CD8-positive, alpha-beta memory T cell (primary cell): ENCODE measurements around the gene XAB2. TPM values are rescaled to one million over a fixed set of nuclear protein-coding genes. Genes with fewer than 3 reads are reported as not detected.
A peak's percentile ranks its signal among the peaks of the same experiment; 100 is the strongest.

ENCODE experiments used
- CTCF ChIA-PET: fragments of 350-600 bp; sonication (Branson Sonifier 250); formaldehyde crosslinking; loops from one replicate; lab custom pipeline; 2021; ENCODE audit warnings: antibody characterized with exemption; lab: Charles Lee
- POLR2A ChIA-PET: fragments of 350-600 bp; sonication (Branson Sonifier 250); formaldehyde crosslinking; loops from one replicate; lab custom pipeline; 2021; ENCODE audit warnings: antibody characterized with exemption; lab: Charles Lee
- DNase-seq, 5 donors: peaks; one replicate each; pipeline versions ENCODE4 v3.0.0 to v3.0.0-alpha.2; 2020 to 2022; ENCODE audit warnings: mixed read lengths in 1 of 5
- H3K27ac ChIP-seq: one replicate; pipeline ENCODE4 v1.7.0; 2013; ENCODE audit warnings: low read depth, mild to moderate bottlenecking, low read length, moderate library complexity
- H3K27me3 ChIP-seq: 2 replicates; pipeline ENCODE4 v1.7.0; 2013; ENCODE audit warnings: low read length, mild to moderate bottlenecking; ENCODE audit not compliant: insufficient read depth, poor library complexity, severe bottlenecking
- H3K36me3 ChIP-seq: 2 replicates; pipeline ENCODE4 v1.7.0; 2013; ENCODE audit warnings: mild to moderate bottlenecking, low read length, moderate library complexity; ENCODE audit not compliant: insufficient read depth
- H3K4me1 ChIP-seq: 2 replicates; pipeline ENCODE4 v1.7.0; 2013; ENCODE audit warnings: mild to moderate bottlenecking, low read length, moderate library complexity; ENCODE audit not compliant: insufficient read depth
- H3K4me3 ChIP-seq: 2 replicates; pipeline ENCODE4 v1.7.0; 2013; ENCODE audit warnings: mild to moderate bottlenecking, low read length
- H3K9me3 ChIP-seq: 2 replicates; pipeline ENCODE4 v1.7.0; 2013; ENCODE audit warnings: mild to moderate bottlenecking, low read length
- H3K27ac Mint-ChIP-seq, 8 donors: one replicate each; pipeline ENCODE4 v1.8.0; 2020 to 2021; ENCODE audit warnings: mixed read lengths in 8 of 8, mild to moderate bottlenecking in 6 of 8, inconsistent platforms in 3 of 8, moderate library complexity in 3 of 8
- H3K27me3 Mint-ChIP-seq, 2 donors: one replicate each; pipeline ENCODE4 v1.8.0; 2020 to 2021; ENCODE audit warnings: mixed read lengths in 2 of 2, mild to moderate bottlenecking in 1 of 2, moderate library complexity in 1 of 2
- H3K36me3 Mint-ChIP-seq, 3 donors: one replicate each; pipeline ENCODE4 v1.8.0; 2020 to 2021; ENCODE audit warnings: mixed read lengths in 3 of 3, inconsistent platforms in 1 of 3, mild to moderate bottlenecking in 1 of 3
- H3K4me1 Mint-ChIP-seq, 3 donors: one replicate each; pipeline ENCODE4 v1.8.0; 2020 to 2021; ENCODE audit warnings: mixed read lengths in 3 of 3, inconsistent platforms in 1 of 3, mild to moderate bottlenecking in 1 of 3
- H3K4me3 Mint-ChIP-seq, 7 donors: one replicate each; pipeline ENCODE4 v1.8.0; 2020 to 2021; ENCODE audit warnings: mixed read lengths in 7 of 7, mild to moderate bottlenecking in 6 of 7, moderate library complexity in 4 of 7, inconsistent platforms in 2 of 7
- H3K9me3 Mint-ChIP-seq, 5 donors: one replicate each; pipeline ENCODE4 v1.8.0; 2020 to 2022; ENCODE audit warnings: mixed read lengths in 5 of 5, mild to moderate bottlenecking in 3 of 5, moderate library complexity in 2 of 5, inconsistent platforms in 1 of 5
- polyA plus RNA-seq: library from polyadenylated mRNA; unstranded; fragments of 300-500 nt; fragmentation: Illumina TruSeq; gene quantifications from one replicate; pipeline ENCODE4 v1.2.3, GENCODE V29; 2021
- total RNA-seq, 2 experiments: library from RNA; stranded (reverse); gene quantifications; one replicate each; pipeline ENCODE4 v1.2.3, GENCODE V29; 2021

The XAB2 gene
- total and polyA plus RNA-seq, 3 experiments from 2014 or later, result 8.8 to 47.6 (median 46.0) TPM

DNA sequence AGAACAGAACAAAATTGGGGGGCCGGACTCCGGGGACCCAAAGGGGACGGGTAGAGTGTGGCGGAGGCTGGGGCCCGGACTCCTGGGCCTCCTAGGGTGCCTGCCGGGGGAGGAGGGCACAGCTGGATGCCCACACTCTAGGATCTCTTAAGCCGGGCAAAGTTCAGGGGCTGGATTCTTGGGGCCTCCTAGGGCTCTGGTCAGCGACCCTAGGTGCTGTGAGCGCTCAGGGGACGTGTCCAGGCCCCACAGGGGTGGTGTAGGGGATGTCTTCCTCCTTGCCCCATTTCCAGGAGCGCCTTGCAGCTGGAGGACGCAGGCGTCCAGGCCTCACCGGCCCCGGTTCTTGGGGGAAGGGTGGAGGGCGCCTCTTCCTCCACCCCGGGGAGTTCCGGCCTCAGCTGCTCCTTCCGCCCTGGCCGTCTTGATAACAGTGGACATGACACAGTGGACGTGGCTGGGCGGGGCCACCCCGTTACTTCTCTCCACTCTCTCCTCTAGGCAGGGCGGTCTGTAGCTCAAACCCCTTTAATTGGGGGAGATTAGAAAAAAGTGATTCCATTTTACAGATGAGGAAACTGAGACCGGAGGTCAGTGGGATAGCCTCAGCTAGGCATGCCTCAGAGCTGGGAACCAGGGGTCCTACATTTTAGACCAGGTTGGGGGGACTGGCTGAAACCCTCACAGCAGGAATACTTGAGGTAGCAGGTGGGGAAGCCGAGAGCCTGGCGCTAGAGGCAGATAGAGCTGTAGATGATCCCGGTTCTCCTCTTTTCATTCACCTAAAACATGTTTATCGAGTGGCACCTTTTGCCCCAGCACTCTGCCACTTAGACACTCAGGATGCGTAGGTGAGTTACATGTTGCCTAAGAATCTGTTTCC lies 8.3 kb upstream of the XAB2 start:
- Mint-ChIP-seq H3K36me3 (peaks cover 0 to 27% (median 7%) of the 10 kb centered on the region in 3 donors), H3K27ac (peak overlapping the region; percentile 88 to 96 (median 90)), H3K4me1 (peaks cover 27 to 48% (median 31%) of the 10 kb centered on the region in 3 donors), H3K27me3 (no peaks in the 10 kb centered on the region), H3K4me3 (peak overlapping the region; percentile 77 to 95 (median 85)), H3K9me3 (no peaks in the 10 kb centered on the region)
- Histone ChIP-seq H3K27ac (peak overlapping the region; percentile 88), H3K27me3 (no peaks in the 10 kb centered on the region), H3K9me3 (no peaks in the 10 kb centered on the region), H3K4me1 (peaks cover 30% of the 10 kb centered on the region), H3K36me3 (no peaks in the 10 kb centered on the region), H3K4me3 (peak overlapping the region; percentile 79)
- ChIA-PET CTCF (interaction anchor here (0.6 to 1.6 kb wide), 5 partner anchors 15 to 232 kb away, joined by 3 to 7 read pairs (median 3); partner anchors contain the start of gene TRAPPC5), POLR2A (interaction anchor here (0.7 to 1.7 kb wide), 3 partner anchors 8 to 1529 kb away, joined by 4 to 5 read pairs (median 4); partner anchors contain the start of genes PET100, TRAPPC5 and XAB2)
- DNase-seq, result peak in 1 of 5 donors; percentile 21

DNA sequence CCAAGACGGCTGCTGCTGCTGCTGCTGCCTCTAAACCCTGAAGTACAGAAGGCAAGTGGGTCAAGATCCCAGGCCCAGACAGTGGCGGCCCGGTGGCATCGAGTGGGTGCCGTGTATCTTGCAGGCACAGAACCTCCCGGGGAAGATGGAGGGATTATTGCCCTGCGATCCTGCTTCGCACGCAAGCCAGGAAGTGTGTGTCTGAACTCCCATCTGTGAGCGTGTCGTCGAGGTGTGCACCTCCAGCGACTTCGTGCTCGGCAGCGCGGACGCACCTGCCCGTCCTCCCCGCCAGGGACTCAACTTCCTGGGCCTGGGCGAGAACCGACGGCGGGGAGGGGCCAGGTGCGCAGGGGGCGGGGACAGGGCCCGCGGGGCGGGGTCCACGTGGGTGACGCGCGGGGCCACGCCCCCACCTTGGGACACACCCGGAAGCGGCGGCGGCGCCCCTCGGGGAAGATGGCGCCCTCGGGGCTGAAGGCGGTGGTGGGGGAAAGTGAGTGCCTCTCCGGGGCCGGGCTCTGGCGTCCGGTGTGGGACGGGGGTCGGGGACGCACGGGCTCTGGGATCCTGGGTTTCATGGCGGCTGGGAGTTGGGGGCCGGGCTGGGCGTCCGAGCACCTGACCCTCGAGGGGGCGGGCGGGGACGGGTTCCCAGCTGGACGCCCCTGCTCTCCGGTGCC lies 7.5 kb upstream of the XAB2 start, which contains the start of gene STXBP2:
TSS of gene STXBP2 (plus strand) at position 420 of the 683 bp plus-strand sequence. CDS start at position 460, 40 bp downstream.
- Mint-ChIP-seq H3K36me3 (peaks cover 0 to 26% (median 7%) of the 10 kb centered on the region in 3 donors), H3K4me3 (peak within 1 kb of the TSS; percentile 77 to 95 (median 85)), H3K4me1 (peaks cover 27 to 49% (median 31%) of the 10 kb centered on the region in 3 donors), H3K27me3 (no peaks in the 10 kb centered on the region), H3K9me3 (no peaks in the 10 kb centered on the region), H3K27ac (peak within 1 kb of the TSS; percentile 88 to 96 (median 91))
- ChIA-PET CTCF (interaction anchor here (1.3 to 1.6 kb wide), 2 partner anchors 44 to 69 kb away, joined by 6 to 7 read pairs; partner anchors contain the start of gene TRAPPC5), POLR2A (interaction anchor here (1.7 kb wide), 2 partner anchors 7 to 44 kb away, joined by 4 to 5 read pairs; partner anchors contain the start of genes PET100, TRAPPC5 and XAB2)
- H3K27ac ChIP-seq, result peak within 1 kb of the TSS; percentile 88
- peak within 1 kb of the TSS; percentile 79 for H3K4me3 ChIP-seq
- no peaks in the 10 kb centered on the region for H3K9me3 ChIP-seq
- H3K27me3 ChIP-seq, result no peaks in the 10 kb centered on the region
- peaks cover 30% of the 10 kb centered on the region for H3K4me1 ChIP-seq
- DNase-seq, result peak; percentile 89 to 95 (median 91)
- no peaks in the 10 kb centered on the region for H3K36me3 ChIP-seq

DNA sequence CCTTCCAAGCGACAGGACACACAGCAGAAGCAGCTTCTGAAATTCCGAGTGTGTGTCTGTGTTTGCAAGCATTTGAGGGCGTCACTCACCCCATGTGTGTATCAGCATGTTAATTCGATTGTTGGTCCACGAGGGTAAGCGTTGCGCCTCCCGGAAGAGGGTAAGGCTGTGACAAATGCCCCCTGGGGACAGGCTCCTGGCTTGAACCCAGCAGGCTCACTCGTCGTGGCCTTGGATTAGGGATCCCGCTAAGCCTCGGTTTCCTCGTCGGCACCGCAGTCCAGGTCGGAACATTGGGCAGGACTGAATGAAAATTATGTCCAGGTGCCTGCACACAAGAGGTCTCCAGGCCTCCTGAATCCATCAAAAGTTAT lies 7.0 kb upstream of the XAB2 start:
- no peaks in the 10 kb centered on the region for H3K9me3 Mint-ChIP-seq
- no peaks in the 10 kb centered on the region for H3K36me3 ChIP-seq
- CTCF ChIA-PET, result interaction anchor here (1.2 kb wide), 1 partner anchor 44 kb away, joined by 5 read pairs; the partner anchor contains the start of gene TRAPPC5
- no peak for DNase-seq
- H3K27ac Mint-ChIP-seq, result peak overlapping the region; percentile 88 to 96 (median 91)
- peaks cover 0 to 30% (median 7%) of the 10 kb centered on the region in 3 donors for H3K36me3 Mint-ChIP-seq
- peak overlapping the region; percentile 42 for H3K4me3 ChIP-seq
- peaks cover 27 to 53% (median 31%) of the 10 kb centered on the region in 3 donors for H3K4me1 Mint-ChIP-seq
- H3K9me3 ChIP-seq, result no peaks in the 10 kb centered on the region
- H3K27ac ChIP-seq, result peak overlapping the region; percentile 88
- POLR2A ChIA-PET, result no interaction called here
- no peaks in the 10 kb centered on the region for H3K27me3 ChIP-seq
- peak overlapping the region; percentile 77 to 95 (median 85) for H3K4me3 Mint-ChIP-seq
- peaks cover 30% of the 10 kb centered on the region for H3K4me1 ChIP-seq
- no peaks in the 10 kb centered on the region for H3K27me3 Mint-ChIP-seq

DNA sequence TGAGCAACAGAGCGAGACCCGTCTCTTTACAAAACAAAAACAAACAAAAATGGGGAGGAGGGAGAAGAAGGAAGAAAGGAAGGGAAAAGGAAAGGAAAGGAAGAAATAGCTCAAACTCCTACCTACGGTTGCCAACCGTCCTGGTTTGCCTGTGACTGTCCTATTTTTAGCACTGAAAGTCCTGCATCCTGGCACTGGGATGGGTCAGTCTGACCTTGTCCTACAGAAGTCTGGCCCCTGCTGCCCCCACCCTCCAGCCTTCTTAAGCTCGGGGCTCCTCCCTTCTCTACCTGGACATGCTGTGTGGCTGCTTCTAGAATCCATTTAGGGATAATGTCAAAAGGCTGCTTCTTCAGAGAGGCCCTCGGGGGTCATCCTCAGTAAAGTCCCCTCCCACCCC lies 6.3 kb upstream of the XAB2 start:
- peak overlapping the region in 6 of 7 donors; percentile 60 to 89 (median 81) for H3K4me3 Mint-ChIP-seq
- H3K27ac ChIP-seq, result no peak overlapping the region
- no peaks in the 10 kb centered on the region for H3K27me3 Mint-ChIP-seq
- no peak for DNase-seq
- peaks cover 32% of the 10 kb centered on the region for H3K4me1 ChIP-seq
- no peak overlapping the region for H3K4me3 ChIP-seq
- peak overlapping the region in 7 of 8 donors; percentile 62 to 95 (median 80) for H3K27ac Mint-ChIP-seq
- CTCF ChIA-PET, result interaction anchor here (1.2 kb wide), 1 partner anchor 45 kb away, joined by 5 read pairs; the partner anchor contains the start of gene TRAPPC5
- H3K36me3 Mint-ChIP-seq, result peaks cover 0 to 27% (median 7%) of the 10 kb centered on the region in 3 donors
- H3K4me1 Mint-ChIP-seq, result peaks cover 30 to 58% (median 35%) of the 10 kb centered on the region in 3 donors
- no peaks in the 10 kb centered on the region for H3K9me3 Mint-ChIP-seq
- POLR2A ChIA-PET, result interaction anchor here (0.6 kb wide), 1 partner anchor 35 kb away, joined by 3 read pairs; no protein-coding TSS in a partner anchor
- no peaks in the 10 kb centered on the region for H3K27me3 ChIP-seq
- H3K9me3 ChIP-seq, result no peaks in the 10 kb centered on the region
- no peaks in the 10 kb centered on the region for H3K36me3 ChIP-seq

DNA sequence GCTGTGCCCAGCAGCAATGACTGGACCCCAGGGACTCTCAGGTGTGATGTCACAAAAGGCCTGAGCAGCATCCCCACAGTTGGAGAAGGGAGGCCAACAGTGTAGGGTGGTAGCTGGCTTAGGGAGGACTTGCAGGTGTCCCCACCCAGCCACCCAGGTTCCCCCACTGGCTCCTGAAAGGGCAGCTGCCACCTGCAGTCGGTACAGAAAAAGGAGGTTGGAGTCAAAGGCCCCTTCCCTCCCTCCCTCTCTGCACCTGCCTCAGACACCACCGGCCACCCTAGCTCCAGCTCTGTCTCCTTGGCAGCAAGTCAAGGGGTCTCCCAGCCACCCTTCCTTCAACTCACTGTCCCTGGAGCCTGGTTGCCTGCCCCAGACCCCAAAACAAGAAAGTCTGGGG lies 4.4 kb upstream of the XAB2 start, which contains the start of gene PCP2:
TSS of gene PCP2 (minus strand) at position 22 of the 400 bp plus-strand sequence. CDS start 262 bp downstream, outside the sequence.
- ChIA-PET POLR2A (no interaction called here), CTCF (interaction anchor here (1.0 kb wide), 1 partner anchor 288 kb away, joined by 4 read pairs; no protein-coding TSS in a partner anchor)
- DNase-seq, result no peak
- peaks cover 38 to 59% (median 43%) of the 10 kb centered on the region in 3 donors for H3K4me1 Mint-ChIP-seq
- H3K27me3 Mint-ChIP-seq, result no peaks in the 10 kb centered on the region
- Histone ChIP-seq H3K27ac (no peak within 1 kb of the TSS), H3K36me3 (no peaks in the 10 kb centered on the region), H3K9me3 (no peaks in the 10 kb centered on the region), H3K4me3 (no peak within 1 kb of the TSS), H3K4me1 (peaks cover 43% of the 10 kb centered on the region), H3K27me3 (no peaks in the 10 kb centered on the region)
- peak within 1 kb of the TSS in 3 of 7 donors; percentile 3 to 55 (median 31) for H3K4me3 Mint-ChIP-seq
- peak within 1 kb of the TSS in 4 of 8 donors; percentile 42 to 95 (median 81) for H3K27ac Mint-ChIP-seq
- no peaks in the 10 kb centered on the region for H3K9me3 Mint-ChIP-seq
- peaks cover 0 to 31% (median 5%) of the 10 kb centered on the region in 3 donors for H3K36me3 Mint-ChIP-seq

DNA sequence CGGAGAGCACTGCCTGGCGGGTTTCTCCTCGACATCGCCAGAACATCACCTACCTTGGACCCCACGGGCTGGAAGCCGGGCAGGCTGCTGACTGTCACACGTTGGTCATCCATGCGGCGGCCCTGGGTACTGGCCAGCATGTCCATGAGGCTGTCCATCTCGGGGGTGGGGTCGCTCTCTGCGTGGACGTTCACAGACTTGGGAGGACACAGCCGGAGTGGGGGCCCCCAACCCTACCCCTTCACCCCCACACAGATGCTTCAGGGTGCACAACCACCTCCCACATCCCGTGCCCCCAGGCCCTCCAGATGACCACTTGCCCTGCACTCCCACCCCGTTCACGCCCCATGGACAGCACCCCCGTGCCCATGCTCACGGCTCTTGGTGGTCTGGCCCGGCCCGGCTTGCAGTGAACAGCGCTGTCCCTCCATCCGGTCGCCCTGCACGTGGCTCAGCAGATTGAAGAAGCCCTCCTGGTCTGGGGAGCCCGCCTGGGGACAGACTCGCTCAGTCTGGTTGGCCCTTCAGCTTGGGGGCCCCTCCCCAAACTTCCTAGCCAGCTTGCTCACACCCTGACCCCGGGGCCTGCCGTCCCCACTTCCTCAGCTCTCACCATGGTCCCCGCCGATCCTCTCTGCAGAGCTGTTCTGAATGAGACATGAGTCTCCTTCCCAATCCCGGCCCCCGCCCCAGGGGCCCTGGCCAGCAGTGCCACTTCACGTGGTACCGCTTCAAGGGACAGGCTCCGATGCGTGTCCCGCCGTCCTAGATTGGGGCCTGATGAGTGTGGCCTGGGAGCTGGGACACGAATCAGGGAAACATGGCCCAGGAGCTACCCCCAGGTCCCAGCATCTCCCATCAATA lies 3.2 kb upstream of the XAB2 start:
- peaks cover 40% of the 10 kb centered on the region for H3K4me1 ChIP-seq
- peak overlapping the region in 1 of 7 donors; percentile 51 for H3K4me3 Mint-ChIP-seq
- CTCF ChIA-PET, result interaction anchor here (0.6 to 1.0 kb wide), 2 partner anchors 19 to 48 kb away, joined by 3 read pairs; partner anchors contain the start of gene TRAPPC5

More for the DNA sequence above, 3.2 kb upstream of the XAB2 start:
- no peaks in the 10 kb centered on the region for H3K36me3 ChIP-seq
- no peak overlapping the region for H3K27ac ChIP-seq
- DNase-seq, result no peak
- POLR2A ChIA-PET, result no interaction called here
- Mint-ChIP-seq H3K27ac (peak overlapping the region in 1 of 8 donors; percentile 71), H3K27me3 (no peaks in the 10 kb centered on the region), H3K9me3 (no peaks in the 10 kb centered on the region), H3K4me1 (peaks cover 39 to 61% (median 47%) of the 10 kb centered on the region in 3 donors), H3K36me3 (peaks cover 0 to 36% (median 5%) of the 10 kb centered on the region in 3 donors)
- H3K9me3 ChIP-seq, result no peaks in the 10 kb centered on the region
- no peaks in the 10 kb centered on the region for H3K27me3 ChIP-seq
- no peak overlapping the region for H3K4me3 ChIP-seq
